ENCODE measurements around the gene ASPG.

ASPG gene

GRCh38 chr14:104081951-104082464 is 3.5 kb upstream of the ASPG start:
- no peak for TF ChIP-seq BACH2 (CRISPR knock-in tag; IDR thresholded peaks at IDR 0.05; ENCODE audit: borderline replicate concordance)
- TF ChIP-seq PPARA (CRISPR knock-in tag; IDR thresholded peaks at IDR 0.05; ENCODE audit: borderline replicate concordance) = no peak
- TF ChIP-seq ZC3H10 (CRISPR knock-in tag; IDR thresholded peaks at IDR 0.05) = no peak
- TF ChIP-seq, protein P1, sequence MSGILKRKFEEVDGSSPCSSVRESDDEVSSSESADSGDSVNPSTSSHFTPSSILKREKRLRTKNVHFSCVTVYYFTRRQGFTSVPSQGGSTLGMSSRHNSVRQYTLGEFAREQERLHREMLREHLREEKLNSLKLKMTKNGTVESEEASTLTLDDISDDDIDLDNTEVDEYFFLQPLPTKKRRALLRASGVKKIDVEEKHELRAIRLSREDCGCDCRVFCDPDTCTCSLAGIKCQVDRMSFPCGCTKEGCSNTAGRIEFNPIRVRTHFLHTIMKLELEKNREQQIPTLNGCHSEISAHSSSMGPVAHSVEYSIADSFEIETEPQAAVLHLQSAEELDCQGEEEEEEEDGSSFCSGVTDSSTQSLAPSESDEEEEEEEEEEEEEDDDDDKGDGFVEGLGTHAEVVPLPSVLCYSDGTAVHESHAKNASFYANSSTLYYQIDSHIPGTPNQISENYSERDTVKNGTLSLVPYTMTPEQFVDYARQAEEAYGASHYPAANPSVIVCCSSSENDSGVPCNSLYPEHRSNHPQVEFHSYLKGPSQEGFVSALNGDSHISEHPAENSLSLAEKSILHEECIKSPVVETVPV (CRISPR knock-in tag; IDR thresholded peaks at IDR 0.05) = no peak
- TF ChIP-seq TOX (CRISPR knock-in tag; IDR thresholded peaks at IDR 0.05; ENCODE audit: borderline replicate concordance) = no peak
- no peak for TF ChIP-seq ZNF70 (CRISPR knock-in tag; IDR thresholded peaks at IDR 0.05)
- TF ChIP-seq, protein P2, sequence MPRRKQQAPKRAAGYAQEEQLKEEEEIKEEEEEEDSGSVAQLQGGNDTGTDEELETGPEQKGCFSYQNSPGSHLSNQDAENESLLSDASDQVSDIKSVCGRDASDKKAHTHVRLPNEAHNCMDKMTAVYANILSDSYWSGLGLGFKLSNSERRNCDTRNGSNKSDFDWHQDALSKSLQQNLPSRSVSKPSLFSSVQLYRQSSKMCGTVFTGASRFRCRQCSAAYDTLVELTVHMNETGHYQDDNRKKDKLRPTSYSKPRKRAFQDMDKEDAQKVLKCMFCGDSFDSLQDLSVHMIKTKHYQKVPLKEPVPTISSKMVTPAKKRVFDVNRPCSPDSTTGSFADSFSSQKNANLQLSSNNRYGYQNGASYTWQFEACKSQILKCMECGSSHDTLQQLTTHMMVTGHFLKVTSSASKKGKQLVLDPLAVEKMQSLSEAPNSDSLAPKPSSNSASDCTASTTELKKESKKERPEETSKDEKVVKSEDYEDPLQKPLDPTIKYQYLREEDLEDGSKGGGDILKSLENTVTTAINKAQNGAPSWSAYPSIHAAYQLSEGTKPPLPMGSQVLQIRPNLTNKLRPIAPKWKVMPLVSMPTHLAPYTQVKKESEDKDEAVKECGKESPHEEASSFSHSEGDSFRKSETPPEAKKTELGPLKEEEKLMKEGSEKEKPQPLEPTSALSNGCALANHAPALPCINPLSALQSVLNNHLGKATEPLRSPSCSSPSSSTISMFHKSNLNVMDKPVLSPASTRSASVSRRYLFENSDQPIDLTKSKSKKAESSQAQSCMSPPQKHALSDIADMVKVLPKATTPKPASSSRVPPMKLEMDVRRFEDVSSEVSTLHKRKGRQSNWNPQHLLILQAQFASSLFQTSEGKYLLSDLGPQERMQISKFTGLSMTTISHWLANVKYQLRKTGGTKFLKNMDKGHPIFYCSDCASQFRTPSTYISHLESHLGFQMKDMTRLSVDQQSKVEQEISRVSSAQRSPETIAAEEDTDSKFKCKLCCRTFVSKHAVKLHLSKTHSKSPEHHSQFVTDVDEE (CRISPR knock-in tag; IDR thresholded peaks at IDR 0.05) = no peak
- no peak for TF ChIP-seq ZFP3 (CRISPR knock-in tag; IDR thresholded peaks at IDR 0.05)
- TF ChIP-seq, protein P3, sequence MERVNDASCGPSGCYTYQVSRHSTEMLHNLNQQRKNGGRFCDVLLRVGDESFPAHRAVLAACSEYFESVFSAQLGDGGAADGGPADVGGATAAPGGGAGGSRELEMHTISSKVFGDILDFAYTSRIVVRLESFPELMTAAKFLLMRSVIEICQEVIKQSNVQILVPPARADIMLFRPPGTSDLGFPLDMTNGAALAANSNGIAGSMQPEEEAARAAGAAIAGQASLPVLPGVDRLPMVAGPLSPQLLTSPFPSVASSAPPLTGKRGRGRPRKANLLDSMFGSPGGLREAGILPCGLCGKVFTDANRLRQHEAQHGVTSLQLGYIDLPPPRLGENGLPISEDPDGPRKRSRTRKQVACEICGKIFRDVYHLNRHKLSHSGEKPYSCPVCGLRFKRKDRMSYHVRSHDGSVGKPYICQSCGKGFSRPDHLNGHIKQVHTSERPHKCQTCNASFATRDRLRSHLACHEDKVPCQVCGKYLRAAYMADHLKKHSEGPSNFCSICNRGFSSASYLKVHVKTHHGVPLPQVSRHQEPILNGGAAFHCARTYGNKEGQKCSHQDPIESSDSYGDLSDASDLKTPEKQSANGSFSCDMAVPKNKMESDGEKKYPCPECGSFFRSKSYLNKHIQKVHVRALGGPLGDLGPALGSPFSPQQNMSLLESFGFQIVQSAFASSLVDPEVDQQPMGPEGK (CRISPR knock-in tag; IDR thresholded peaks at IDR 0.05; ENCODE audit: borderline replicate concordance) = no peak
- TF ChIP-seq RARB (CRISPR knock-in tag; IDR thresholded peaks at IDR 0.05) = no peak
- no peak for TF ChIP-seq ISL1 (CRISPR knock-in tag; IDR thresholded peaks at IDR 0.05)
- TF ChIP-seq OSR1 (CRISPR knock-in tag; IDR thresholded peaks at IDR 0.05) = no peak
- no peak for ATAC-seq

- ATAC-seq = no peak
Measured at GRCh38 chr14:104082807-104083206, 2.7 kb upstream of the ASPG start.

More at GRCh38 chr14:104082807-104083206, 2.7 kb upstream of the ASPG start:
- TF ChIP-seq CSDC2 (CRISPR knock-in tag; IDR thresholded peaks at IDR 0.05) (no peak), OSR1 (CRISPR knock-in tag; IDR thresholded peaks at IDR 0.05) (no peak), TOX (CRISPR knock-in tag; IDR thresholded peaks at IDR 0.05; ENCODE audit: borderline replicate concordance) (no peak), ZNF8 (CRISPR knock-in tag; IDR thresholded peaks at IDR 0.05) (no peak), TCF4 (CRISPR knock-in tag; IDR thresholded peaks at IDR 0.05; ENCODE audit: borderline replicate concordance) (no peak), PPARA (CRISPR knock-in tag; IDR thresholded peaks at IDR 0.05; ENCODE audit: borderline replicate concordance) (no peak), ESRRG (CRISPR knock-in tag; IDR thresholded peaks at IDR 0.05) (no peak)
- TF ChIP-seq, protein P2 (CRISPR knock-in tag; IDR thresholded peaks at IDR 0.05) = no peak
- TF ChIP-seq, protein P1 (CRISPR knock-in tag; IDR thresholded peaks at IDR 0.05) = no peak
